Activated CD8-positive, alpha-beta memory T cell treated with anti-CD3 and anti-CD28 coated beads, Interleukin-2, amount 50 U/mL, for 1 hour (primary cell): ENCODE measurements around the gene ELL2.
A peak's percentile ranks its signal among the peaks of the same experiment; 100 is the strongest.
"Not testable (repeated sequence)": the region's sequence is repeated elsewhere in the genome, so short reads cannot be mapped to it uniquely, and the experiment has no call there.

Source experiments
- DNase-seq: peaks from one replicate; pipeline ENCODE4 v3.0.0-alpha.2; 2020; ENCODE audit errors: extremely low read depth

The ELL2 gene

DNA sequence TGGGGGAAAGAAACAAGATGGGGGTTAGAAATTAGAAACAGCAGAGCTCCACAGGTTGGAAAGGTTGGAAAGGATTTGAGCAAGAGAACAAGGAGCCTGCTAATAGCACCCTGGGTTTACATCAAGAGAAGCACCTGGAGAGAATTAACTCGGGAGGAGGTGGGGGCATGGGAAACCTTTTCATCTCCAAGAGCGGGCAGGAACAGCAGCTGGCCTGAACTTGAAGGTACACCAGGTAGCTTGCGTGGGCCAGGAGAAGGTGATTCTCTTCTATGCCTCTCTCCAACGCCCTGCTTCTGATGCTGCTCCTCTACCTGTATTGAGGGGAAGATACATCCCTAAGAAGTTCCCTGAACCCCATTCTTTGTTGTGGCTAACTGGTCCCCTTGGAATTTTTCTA lies 102.0 kb downstream of the ELL2 start:
- no peak for DNase-seq

DNA sequence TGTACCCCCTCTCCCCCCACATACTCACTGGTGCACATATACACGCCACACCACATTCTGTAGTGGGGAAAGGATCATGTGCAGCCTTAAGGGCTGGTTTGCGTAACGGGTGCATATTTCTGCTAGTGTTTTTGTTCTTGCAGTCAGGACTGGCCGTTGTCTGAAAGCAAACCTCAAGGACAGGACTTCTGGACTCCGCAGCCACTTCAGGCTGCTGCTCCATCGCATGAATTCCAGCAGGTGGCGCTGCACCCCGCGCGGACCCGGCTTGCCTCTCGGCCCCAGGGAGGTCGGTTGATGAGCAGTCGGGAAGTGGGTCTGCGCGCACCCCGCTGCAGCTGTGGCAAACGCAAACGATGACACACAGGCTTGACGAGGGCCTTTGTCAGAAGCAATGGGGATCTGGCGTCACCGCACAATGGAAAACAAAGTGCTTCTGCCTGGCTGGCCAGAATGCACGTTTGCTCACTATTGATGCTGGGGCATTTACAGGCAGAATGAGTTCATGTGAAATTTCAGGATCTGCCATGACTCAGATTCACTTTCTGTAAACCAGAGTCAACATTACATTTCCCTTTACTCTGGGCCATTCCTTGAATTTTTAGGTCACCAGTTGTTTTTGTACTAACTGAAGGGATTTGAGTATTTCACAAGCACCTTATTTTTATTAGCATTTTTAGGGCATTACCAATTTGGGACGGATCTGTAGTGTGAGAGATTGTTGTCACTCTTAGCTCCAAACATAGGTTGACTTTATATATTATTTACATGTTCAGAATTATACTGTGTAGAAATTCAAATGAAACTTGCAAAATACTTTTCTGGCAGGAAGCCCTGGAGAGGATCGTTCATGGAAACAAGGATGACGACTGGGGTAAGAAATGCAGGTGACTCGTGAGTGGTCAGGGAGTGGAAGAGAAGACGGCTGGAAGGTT lies 102.7 kb downstream of the ELL2 start:
- DNase-seq = peak; percentile 88

DNA sequence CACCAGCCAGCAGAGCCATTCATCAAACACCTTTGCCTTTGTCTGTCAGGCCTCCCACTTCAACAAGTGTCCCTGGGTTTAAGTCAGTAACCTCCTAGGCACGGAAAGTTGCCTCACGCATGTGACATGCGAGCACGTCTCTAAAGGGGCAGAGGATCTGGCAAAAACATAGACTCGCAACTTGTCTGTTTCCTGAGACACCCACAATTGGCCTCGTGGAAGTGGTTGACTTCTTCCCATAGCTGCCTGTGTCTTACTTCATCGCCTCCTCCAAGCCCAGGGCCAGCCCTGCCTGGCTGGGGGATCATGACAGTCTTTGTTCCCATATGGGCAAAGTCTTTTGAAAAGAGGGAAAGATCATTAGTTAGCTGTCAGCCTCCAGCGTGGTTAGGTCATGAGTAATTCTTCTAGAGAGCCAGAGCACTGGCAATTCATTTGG lies 103.6 kb downstream of the ELL2 start:
- no peak for DNase-seq

DNA sequence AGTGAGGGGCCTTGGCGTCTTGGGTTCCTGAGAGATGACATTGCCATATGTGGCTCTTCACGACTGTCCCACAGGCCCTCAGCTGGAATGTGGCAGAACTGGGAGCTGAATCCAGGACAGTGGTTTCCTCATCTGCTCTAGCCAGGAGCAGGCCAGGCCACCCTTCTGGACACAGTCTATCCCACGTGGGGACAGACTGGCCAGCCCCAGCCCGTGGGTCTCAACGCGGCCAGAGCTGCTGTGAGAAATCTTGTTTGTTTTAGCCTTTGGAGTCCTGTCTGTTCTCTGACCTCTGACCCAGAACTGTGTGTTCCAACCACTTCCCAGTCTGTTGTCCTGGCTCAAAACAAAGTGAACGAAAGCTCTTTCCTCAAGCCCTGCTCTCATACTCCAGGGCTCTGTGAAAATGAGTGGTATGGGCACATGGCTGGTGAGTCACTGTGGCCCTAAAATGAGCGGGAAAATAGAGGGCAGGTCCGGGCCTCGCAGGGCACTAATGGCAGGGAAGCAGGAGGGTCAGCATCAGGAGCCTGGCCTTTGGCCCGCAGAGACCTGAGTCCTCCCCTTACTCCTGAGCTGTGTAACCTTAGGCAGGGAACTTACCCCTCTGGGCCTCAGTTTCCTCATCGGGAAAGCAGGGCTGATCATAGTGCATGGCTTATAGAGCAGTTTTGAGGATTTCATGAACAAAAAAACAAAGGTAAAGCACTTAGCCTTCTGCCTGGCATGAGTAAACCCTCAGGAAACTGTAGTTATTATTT lies 104.3 kb downstream of the ELL2 start:
- no peak for DNase-seq

DNA sequence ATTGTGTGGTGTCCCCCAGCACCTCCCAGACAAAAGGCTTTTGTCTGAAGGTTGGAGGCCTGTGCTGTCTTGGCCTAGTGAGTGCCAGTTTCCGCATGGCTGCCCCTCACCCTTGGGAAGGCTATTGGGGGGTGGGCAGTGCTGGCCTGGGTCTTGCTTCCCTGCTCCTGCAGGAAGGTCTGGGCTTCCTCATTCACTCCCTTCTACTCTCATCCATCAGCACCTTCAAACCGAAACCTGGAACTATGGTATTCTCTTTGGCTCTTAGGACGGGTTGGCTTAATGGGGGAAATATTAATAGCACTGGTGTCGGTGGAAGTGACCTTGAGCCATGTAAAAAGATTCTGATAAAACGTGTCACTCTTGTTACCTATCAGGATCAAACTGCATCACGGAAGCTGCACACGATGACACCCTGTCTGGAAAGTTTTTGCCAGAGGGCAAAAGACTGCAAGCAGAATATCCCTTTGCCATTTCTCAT lies 105.1 kb downstream of the ELL2 start:
- DNase-seq = no peak

DNA sequence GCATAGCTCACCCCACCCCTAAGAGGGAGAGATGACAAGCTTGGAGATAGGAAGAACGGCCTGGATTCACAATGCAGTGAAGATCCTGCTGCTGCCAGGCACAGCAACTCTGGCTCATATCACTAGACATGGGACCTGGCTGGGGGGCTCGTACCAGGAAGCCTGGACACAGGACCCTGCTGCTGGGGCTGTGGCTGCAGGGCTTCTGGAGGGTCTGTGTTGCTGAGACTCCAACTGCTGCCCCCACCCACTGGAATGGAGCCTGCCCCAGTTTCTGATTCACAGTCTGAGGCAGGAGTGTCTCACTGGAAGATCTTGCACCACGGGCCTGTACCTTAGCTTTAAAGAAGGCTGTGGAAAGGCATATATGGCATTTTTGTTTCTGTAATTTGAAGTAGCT lies 108.2 kb downstream of the ELL2 start:
- no peak for DNase-seq

DNA sequence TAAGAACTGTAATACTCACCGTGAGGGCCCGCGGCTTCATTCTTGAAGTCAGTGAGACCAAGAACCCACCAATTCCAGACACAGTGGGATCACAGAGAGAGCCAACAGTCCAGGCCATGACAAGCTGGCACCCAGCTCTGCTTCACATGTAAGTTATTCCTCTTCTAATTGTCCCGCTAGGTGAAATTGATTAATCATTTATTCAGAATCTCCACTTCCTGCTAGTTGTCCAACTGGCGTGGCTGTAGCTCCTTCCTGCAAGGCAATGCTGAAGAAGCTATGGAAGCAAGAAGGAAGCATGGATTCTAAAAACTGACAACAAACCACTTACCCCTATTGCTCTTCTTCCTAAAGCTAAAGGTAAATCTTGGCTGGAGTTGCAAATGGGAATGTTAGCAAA lies 109.1 kb downstream of the ELL2 start:
- DNase-seq = no peak

DNA sequence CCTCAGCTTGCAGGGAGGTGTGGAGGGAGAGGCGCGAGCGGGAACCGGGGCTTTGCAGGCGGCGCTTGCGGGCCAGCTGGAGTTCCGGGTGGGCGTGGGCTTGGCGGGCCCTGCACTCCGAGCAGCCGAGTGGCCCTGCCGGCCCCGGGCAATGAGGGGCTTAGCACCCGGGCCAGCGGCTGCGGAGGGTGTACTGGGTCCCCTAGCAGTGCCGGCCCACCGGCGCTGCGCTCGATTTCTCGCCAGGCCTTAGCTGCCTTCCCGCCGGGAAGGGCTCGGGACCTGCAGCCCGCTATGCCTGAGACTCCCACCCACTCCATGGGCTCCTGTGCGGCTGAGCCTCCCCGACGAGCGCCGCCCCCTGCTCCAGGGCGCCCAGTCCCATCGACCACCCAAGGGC lies 110.5 kb downstream of the ELL2 start:
- DNase-seq = not testable (repeated sequence)

DNA sequence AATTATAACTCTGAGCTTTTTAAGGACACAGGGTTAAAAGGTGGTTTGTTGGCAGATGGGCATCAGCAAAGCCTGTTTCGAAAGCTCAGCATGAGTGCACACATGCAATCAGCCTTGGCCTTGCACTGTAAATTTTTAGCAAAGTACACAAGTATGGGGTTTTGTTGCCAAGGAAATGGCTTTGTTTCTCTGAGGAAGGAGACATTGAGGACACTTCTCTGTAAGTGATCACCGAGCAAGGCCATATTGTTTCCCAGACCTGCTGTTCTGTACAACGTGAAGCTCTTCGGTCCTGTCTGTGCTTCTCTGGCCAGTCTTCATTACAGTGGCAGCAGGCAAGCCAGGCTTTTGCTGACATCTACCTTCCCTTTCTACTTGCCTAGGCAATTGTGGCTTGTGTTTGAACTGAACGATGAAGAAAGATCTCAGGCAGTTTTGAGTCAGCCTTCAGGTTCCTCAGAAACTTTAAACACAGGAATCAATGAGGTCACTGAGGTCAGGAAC lies 111.2 kb downstream of the ELL2 start:
- DNase-seq = no peak

DNA sequence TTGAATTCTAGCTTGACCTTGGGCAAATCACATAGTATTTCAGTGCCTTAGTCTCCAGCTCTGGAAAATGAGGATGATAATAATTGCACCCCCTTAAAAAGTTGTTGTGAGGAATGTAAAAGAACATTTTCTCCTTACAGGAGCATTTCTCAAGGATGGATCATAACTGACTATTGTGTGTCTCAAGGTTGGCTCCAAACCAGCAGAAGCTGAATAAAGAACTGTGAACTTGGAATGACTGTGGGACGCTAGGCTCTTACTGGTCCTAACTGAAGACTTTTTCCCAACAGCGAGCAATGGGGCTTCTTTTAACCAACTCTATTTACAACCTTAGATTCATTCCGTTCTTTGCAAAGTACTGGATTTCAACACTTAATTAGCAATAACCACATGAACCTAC lies 113.0 kb downstream of the ELL2 start:
- DNase-seq = no peak

DNA sequence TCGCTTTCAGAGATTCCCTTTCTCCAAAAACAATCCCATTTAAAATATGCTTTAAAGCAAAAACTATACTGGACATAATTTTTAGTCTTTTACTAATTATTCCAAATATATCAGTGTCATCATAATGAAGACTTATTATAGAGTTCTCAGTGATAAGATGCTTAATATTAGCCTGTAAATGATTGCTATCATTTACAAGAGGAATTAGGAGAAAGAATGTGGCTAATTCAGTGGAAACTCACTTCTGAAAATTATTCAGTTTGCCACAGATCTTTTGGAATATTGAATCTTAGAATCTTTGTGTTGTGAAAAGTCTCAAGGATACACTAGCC lies 114.4 kb downstream of the ELL2 start:
- no peak for DNase-seq

DNA sequence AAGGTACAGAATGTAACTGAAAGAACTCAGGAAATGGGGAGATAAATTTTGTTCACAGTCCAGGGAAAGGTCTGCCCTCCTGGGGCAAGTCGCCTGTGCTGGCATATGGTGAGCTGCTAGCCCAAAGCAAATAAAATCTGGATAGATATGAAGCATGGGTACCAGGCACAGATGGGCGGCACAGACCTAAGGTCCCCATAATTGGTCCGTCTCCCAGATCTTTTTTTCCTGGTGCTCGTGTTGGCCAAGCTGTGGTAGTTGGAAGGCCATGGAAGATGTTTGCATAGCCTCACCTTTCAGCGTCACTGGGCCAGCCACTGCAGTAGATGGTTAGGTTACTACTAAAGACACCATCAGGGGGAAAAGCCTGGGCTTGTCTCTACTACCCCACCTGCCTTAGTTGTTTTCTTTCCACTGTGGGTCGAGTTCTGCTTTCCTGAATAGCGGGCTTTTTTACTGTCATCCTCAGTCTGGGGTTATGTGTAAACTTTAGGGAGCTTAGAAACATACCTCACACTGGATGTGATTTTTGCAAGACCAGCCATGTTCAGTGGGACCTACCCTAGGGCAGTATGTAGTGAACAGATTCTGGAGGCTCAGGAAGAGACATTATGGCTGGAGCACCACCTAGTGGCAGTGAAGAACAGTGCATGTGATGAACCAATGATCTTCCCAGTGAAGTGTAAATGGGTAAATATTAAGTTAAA lies 114.9 kb downstream of the ELL2 start:
- DNase-seq = no peak

DNA sequence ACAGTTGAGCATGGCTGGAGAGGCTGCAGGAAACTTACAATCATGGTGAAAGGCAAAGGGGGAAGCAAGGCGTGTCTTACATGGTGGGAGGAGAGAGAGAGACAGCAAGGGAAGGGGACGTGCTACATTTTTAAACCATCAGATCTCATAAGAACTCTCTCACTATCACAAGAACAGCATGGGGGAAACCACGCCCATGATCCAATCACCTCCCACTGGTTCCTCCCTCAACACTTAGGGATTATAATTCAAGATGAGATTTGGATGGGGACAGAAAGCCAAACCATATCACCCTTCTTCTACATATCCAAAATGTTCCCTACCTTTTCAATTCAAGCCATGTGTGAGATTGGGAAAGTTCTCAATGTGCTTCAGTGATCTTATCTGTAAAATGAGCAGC lies 116.3 kb downstream of the ELL2 start:
- no peak for DNase-seq

DNA sequence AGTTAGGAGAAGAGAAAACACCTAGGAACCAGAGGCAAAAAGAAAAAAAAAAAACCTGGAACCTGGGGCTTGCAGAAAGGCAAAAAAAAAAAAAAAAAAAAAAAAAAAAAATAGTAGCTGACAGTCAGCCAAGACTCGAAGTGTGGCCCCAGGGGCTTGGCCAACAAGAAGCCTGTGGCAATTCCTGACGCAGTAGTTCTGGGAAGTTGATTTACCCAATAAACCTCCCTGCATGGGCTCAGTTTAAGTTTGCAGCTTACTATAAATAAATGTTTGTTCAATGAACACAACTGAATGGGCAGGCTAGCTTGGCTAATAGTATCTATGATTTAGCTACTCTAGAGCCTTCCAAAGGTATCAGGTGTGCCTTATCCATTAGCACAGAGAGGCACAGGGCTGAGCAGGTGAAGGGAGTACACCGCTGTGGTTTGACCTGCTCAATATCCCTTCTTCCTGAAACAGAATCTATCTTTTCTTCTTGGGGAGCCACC lies 117.9 kb downstream of the ELL2 start:
- DNase-seq = no peak

DNA sequence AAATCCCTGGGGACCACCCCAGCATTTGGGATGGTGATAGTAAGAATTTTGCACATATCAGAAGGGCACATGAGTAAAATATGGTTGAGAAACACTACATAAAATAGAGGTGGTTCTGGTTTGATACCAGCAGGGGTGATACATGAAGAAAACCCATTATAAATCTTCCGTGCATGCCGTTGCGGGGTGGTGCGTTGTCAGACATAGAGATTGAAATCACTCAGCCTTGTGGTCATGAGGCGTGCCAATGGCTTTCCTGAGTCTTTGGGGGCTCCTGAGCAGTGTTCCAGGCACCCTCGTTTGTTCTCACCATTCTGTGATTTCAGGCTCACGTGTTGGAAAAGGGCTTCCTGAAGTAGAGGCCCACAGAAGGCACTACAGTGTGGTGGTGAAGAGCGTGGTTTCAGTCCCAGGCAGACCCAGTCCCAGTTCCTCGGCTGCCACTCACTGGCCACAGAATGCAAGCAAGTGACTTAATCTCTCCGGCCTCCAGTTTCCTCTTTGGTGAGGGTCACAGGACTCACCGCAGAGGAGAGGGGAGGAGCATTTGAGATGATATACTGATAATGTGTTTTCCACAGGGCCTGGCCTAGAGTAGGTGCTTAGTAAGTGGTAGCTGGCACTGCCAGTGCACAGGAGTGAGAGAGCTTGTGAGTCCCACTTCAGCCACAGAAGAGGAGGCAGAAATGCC lies 118.7 kb downstream of the ELL2 start:
- no peak for DNase-seq

DNA sequence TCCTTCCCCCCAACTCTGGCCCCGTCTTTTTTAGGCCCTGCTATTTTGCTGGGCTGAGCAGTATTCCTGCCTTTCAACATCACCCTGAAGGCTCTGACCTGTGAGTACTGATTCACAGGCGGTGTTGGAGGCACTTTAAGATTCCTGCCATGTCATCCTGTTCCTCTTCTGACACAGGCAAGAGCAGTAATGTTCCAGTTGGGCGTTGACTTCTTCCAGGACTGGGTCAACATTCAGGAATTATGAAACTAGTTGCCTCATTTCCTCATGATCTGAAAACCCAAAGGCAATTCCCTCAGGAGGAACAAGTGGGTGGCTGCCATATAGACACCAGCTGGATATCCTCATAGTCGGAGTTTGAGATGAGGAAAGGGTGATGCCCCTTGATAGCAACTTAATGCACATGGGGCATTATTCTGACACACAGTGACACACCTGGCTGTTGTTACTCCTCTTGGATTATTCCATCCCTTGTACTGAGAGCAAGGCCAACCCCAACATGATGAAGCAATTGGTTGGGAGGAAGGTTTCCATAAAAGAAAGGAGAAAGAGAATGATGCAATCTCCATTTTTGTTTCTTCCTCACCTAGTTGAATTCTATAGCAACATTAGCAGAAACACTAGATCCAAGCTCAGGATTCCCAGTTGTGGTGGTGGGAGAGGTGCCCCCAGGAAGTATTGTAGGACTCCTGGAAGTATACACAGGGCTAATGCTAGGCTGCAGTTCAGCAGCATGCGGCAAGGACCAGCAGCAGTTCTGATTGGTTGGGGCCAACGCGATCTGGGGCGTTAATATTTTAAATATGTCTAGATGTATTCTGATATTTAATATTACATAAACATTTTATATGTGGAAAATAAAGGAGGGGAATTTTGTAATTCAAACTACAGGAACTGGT lies 119.5 kb downstream of the ELL2 start:
- DNase-seq = no peak

DNA sequence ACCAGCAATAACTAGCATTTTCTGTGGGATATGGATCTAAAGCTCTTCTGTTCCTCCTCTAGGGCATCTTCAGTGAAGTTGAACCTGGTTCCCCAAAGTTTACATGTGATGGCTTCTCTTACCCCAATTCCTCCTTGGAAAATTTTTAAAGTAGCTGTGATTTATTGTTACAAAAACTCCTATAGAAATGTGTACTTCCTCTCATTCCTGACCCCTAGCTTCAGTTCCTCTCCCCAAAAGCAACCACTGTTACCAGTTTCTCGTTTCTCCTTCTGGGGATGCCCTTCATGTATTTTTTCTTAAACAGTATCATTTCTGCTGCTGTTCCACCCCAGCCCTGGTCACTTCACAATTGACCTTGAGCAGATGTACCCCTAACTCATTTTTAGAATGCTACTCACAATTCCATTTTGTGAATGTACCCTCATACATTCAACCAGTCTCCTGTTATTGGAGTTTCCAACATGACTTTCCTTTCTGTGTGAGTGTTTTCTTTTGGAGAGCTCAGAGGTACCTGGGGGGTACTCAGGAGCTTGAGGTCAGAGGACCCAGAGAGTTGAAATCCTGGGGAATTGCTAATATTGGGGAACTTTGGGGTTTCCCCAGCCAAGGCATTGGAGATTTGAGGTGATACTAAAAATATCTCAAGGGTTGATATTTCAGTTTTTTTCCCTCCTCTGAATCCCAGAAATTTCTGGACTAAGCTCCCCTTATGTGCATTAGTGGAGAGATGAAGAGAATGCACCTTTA lies 120.5 kb downstream of the ELL2 start:
- no peak for DNase-seq

DNA sequence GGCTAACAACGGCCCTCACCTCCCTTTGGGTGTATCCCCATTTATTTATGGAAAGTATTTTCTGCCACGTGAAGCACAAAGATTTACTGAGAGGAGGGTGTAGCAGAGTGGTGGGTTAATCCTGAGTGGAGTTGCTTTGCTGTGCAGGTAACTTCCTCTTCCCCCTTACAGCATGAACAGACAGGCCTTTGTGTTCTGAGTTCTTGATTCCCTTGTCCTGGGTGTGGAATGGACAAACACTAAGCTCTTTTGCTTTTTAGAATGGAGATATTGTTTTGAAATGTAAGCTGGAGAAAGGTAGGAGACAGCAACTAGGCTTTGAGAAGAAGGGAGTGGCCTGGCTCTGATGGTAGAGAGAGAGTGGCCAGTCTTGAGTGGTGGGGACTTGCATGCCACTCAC lies 122.0 kb downstream of the ELL2 start:
- no peak for DNase-seq

DNA sequence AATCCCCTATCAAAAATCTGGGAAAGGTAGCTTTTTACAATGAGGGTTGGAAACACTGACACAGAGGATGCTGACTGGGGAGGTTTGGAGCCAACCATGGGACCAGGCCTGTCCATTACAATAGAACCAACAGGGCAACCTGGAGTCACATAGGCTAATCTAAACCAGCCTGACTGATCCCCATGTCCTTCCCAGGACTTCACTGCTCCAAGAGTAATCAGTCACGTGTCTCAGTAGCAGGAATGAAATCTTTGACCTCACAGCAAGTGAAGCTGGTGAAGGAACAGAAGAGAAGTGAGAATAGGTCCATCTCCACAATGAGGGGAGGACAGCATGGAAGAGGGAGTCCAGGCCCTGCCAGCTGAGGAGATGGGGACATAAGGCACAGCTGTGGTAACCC lies 123.1 kb downstream of the ELL2 start:
- no peak for DNase-seq
